Esophagus muscularis mucosa (tissue), 3 donors: Measurements from ENCODE around the gene CSRP3.

Experiments
- CTCF ChIP-seq, 3 experiments: fragments of 200-600 bp in 2 of 3; fragments of 450-650 bp in 1 of 3; sonication (generic) in 2 of 3; IDR thresholded peaks; one replicate each; pipeline ENCODE4 v1.5.1; 2017 to 2019; ENCODE audit warnings: antibody characterized with exemption in 3 of 3, mild to moderate bottlenecking in 2 of 3, moderate library complexity in 1 of 3
- POLR2A ChIP-seq: fragments of 450-650 bp; IDR thresholded peaks from one replicate; pipeline ENCODE4 v1.6.1; 2017; ENCODE audit warnings: antibody characterized with exemption, moderate library complexity, mild to moderate bottlenecking, low read depth
- POLR2AphosphoS5 ChIP-seq, 2 donors: sonication (generic); formaldehyde crosslinking; IDR thresholded peaks; one replicate each; pipeline ENCODE4 v1.6.1; 2017; ENCODE audit warnings: antibody characterized with exemption in 2 of 2

GRCh38 chr11:19226378-19227195 lies 24.8 kb upstream of the CSRP3 start:
- TF ChIP-seq POLR2AphosphoS5 (IDR thresholded peaks at IDR 0.05) = no peak
- no peak for TF ChIP-seq POLR2A
- no peak for TF ChIP-seq CTCF (IDR thresholded peaks at IDR 0.05)
